Measurements from ENCODE around the gene FSCN2. TPM values are rescaled to one million over a fixed set of nuclear protein-coding genes. Genes with fewer than 3 reads are reported as not detected.
"Not testable (repeated sequence)": the region's sequence is repeated elsewhere in the genome, so short reads cannot be mapped to it uniquely, and the experiment has no call there.

The FSCN2 gene
- polyA plus RNA-seq, 4 donors, result 1.2 to 1.3 TPM; not detected in 2

- H3K9me3 ChIP-seq (ENCODE audit: control insufficient read depth in 2 of 2, insufficient read depth in 1 of 2, low read depth in 1 of 2, low read length in 1 of 2), result no peaks in the 10 kb centered on the region
- no peaks in the 10 kb centered on the region for H3K27me3 ChIP-seq (ENCODE audit: control insufficient read depth in 3 of 3, insufficient read depth in 3 of 3, low read length in 3 of 3)
- no peak for FAIRE-seq
- H3K4me1 ChIP-seq (ENCODE audit: control insufficient read depth in 3 of 3, insufficient read depth in 2 of 3, low read depth in 1 of 3, low read length in 2 of 3), result no peaks in the 10 kb centered on the region
- H3K27ac ChIP-seq (ENCODE audit: low read depth in 1 of 3, low read length in 2 of 3), result no peak overlapping the region
- WGBS, 3 donors, result 91 to 94% (median 94%) methylated on average over 8 of the region's 8 CpGs
- no peak overlapping the region for H3K4me3 ChIP-seq (ENCODE audit: low read depth in 1 of 3, low read length in 3 of 3)
- H3K36me3 ChIP-seq (ENCODE audit: control insufficient read depth in 3 of 3, insufficient read depth in 2 of 3, low read depth in 1 of 3, low read length in 3 of 3), result peaks cover 11 to 83% (median 14%) of the 10 kb centered on the region in 3 donors
- DNase-seq, result no peak
These were observed 53.6 kb downstream of the FSCN2 start for GRCh38 chr17:81581758-81582157.

GRCh38 chr17:81582341-81582740 is 54.2 kb downstream of the FSCN2 start:
- no peak overlapping the region for H3K27ac ChIP-seq (ENCODE audit: low read depth in 1 of 3, low read length in 2 of 3)
- no peak for FAIRE-seq
- WGBS, 3 donors, result 80 to 90% (median 88%) methylated on average over 5 of the region's 5 CpGs

GRCh38 chr17:81582749-81583148 is 54.6 kb downstream of the FSCN2 start:
- Histone ChIP-seq H3K4me1 (ENCODE audit: control insufficient read depth in 3 of 3, insufficient read depth in 2 of 3, low read depth in 1 of 3, low read length in 2 of 3) (no peaks in the 10 kb centered on the region), H3K4me3 (ENCODE audit: low read depth in 1 of 3, low read length in 3 of 3) (no peak overlapping the region), H3K27me3 (ENCODE audit: control insufficient read depth in 3 of 3, insufficient read depth in 3 of 3, low read length in 3 of 3) (no peaks in the 10 kb centered on the region), H3K27ac (ENCODE audit: low read depth in 1 of 3, low read length in 2 of 3) (no peak overlapping the region), H3K9me3 (ENCODE audit: control insufficient read depth in 2 of 2, insufficient read depth in 1 of 2, low read depth in 1 of 2, low read length in 1 of 2) (no peaks in the 10 kb centered on the region), H3K36me3 (ENCODE audit: control insufficient read depth in 3 of 3, insufficient read depth in 2 of 3, low read depth in 1 of 3, low read length in 3 of 3) (peaks cover 11 to 82% (median 12%) of the 10 kb centered on the region in 3 donors)
- WGBS, 3 donors, result 89 to 93% (median 93%) methylated on average over 12 of the region's 12 CpGs
- FAIRE-seq (no peak), DNase-seq (no peak)

More at GRCh38 chr17:81582341-81582740, 54.2 kb downstream of the FSCN2 start:
- peaks cover 11 to 82% (median 13%) of the 10 kb centered on the region in 3 donors for H3K36me3 ChIP-seq (ENCODE audit: control insufficient read depth in 3 of 3, insufficient read depth in 2 of 3, low read depth in 1 of 3, low read length in 3 of 3)
- H3K9me3 ChIP-seq (ENCODE audit: control insufficient read depth in 2 of 2, insufficient read depth in 1 of 2, low read depth in 1 of 2, low read length in 1 of 2), result no peaks in the 10 kb centered on the region
- DNase-seq, result no peak
- no peaks in the 10 kb centered on the region for H3K27me3 ChIP-seq (ENCODE audit: control insufficient read depth in 3 of 3, insufficient read depth in 3 of 3, low read length in 3 of 3)
- H3K4me1 ChIP-seq (ENCODE audit: control insufficient read depth in 3 of 3, insufficient read depth in 2 of 3, low read depth in 1 of 3, low read length in 2 of 3), result no peaks in the 10 kb centered on the region
- H3K4me3 ChIP-seq (ENCODE audit: low read depth in 1 of 3, low read length in 3 of 3), result no peak overlapping the region

- no peak for FAIRE-seq
- peaks cover 14 to 83% (median 16%) of the 10 kb centered on the region in 3 donors for H3K36me3 ChIP-seq (ENCODE audit: control insufficient read depth in 3 of 3, insufficient read depth in 2 of 3, low read depth in 1 of 3, low read length in 3 of 3)
- no peak for DNase-seq
These were observed 55.6 kb downstream of the FSCN2 start for GRCh38 chr17:81583589-81584342.

GRCh38 chr17:81584771-81585170 is 56.6 kb downstream of the FSCN2 start:
- not testable (repeated sequence) for DNase-seq; H3K4me3 ChIP-seq (ENCODE audit: low read depth in 1 of 3, low read length in 3 of 3); H3K27ac ChIP-seq (ENCODE audit: low read depth in 1 of 3, low read length in 2 of 3); H3K9me3 ChIP-seq (ENCODE audit: control insufficient read depth in 2 of 2, insufficient read depth in 1 of 2, low read depth in 1 of 2, low read length in 1 of 2); H3K27me3 ChIP-seq (ENCODE audit: control insufficient read depth in 3 of 3, insufficient read depth in 3 of 3, low read length in 3 of 3); H3K4me1 ChIP-seq (ENCODE audit: control insufficient read depth in 3 of 3, insufficient read depth in 2 of 3, low read depth in 1 of 3, low read length in 2 of 3); FAIRE-seq
- H3K36me3 ChIP-seq (ENCODE audit: control insufficient read depth in 3 of 3, insufficient read depth in 2 of 3, low read depth in 1 of 3, low read length in 3 of 3), result peaks cover 16 to 83% (median 17%) of the 10 kb centered on the region in 3 donors
- WGBS, 3 donors, result 95 to 98% (median 97%) methylated on average over 14 of the region's 14 CpGs

More at GRCh38 chr17:81583589-81584342, 55.6 kb downstream of the FSCN2 start:
- no peak overlapping the region for H3K4me3 ChIP-seq (ENCODE audit: low read depth in 1 of 3, low read length in 3 of 3)
- H3K27ac ChIP-seq (ENCODE audit: low read depth in 1 of 3, low read length in 2 of 3), result no peak overlapping the region
- H3K9me3 ChIP-seq (ENCODE audit: control insufficient read depth in 2 of 2, insufficient read depth in 1 of 2, low read depth in 1 of 2, low read length in 1 of 2), result no peaks in the 10 kb centered on the region
- H3K4me1 ChIP-seq (ENCODE audit: control insufficient read depth in 3 of 3, insufficient read depth in 2 of 3, low read depth in 1 of 3, low read length in 2 of 3), result no peaks in the 10 kb centered on the region
- no peaks in the 10 kb centered on the region for H3K27me3 ChIP-seq (ENCODE audit: control insufficient read depth in 3 of 3, insufficient read depth in 3 of 3, low read length in 3 of 3)
- WGBS, 3 donors, result 88 to 95% (median 94%) methylated on average over 6 of the region's 6 CpGs

- Histone ChIP-seq H3K4me3 (ENCODE audit: low read depth in 1 of 3, low read length in 3 of 3) (no peak overlapping the region), H3K27ac (ENCODE audit: low read depth in 1 of 3, low read length in 2 of 3) (no peak overlapping the region), H3K27me3 (ENCODE audit: control insufficient read depth in 3 of 3, insufficient read depth in 3 of 3, low read length in 3 of 3) (no peaks in the 10 kb centered on the region), H3K4me1 (ENCODE audit: control insufficient read depth in 3 of 3, insufficient read depth in 2 of 3, low read depth in 1 of 3, low read length in 2 of 3) (no peaks in the 10 kb centered on the region), H3K9me3 (ENCODE audit: control insufficient read depth in 2 of 2, insufficient read depth in 1 of 2, low read depth in 1 of 2, low read length in 1 of 2) (no peaks in the 10 kb centered on the region), H3K36me3 (ENCODE audit: control insufficient read depth in 3 of 3, insufficient read depth in 2 of 3, low read depth in 1 of 3, low read length in 3 of 3) (peaks cover 13 to 83% (median 16%) of the 10 kb centered on the region in 3 donors)
- no peak for DNase-seq
- no peak for FAIRE-seq
- 89 to 93% (median 89%) methylated on average over 4 of the region's 4 CpGs for WGBS, 3 donors
These were observed 57.9 kb downstream of the FSCN2 start for GRCh38 chr17:81586096-81586495.

Other genes starting within 250 kb of the FSCN2 start
- 100 to 1,000 TPM in 1 of 4 donors, 10 to 100 TPM in 3; 48.4 to 107 (median 79.2) TPM for gene SLC38A10, start 233.1 kb upstream of the FSCN2 start, polyA plus RNA-seq
- 10 to 100 TPM in 2 of 4 donors, 1 to 10 TPM in 2; 2.2 to 26.9 (median 9.8) TPM for gene BAHCC1, start 132.9 kb upstream of the FSCN2 start, polyA plus RNA-seq
- gene ACTG1, start 15.6 kb upstream of the FSCN2 start, polyA plus RNA-seq, result 1,000 to 10,000 TPM; 1,318 to 3,459 (median 1,787) TPM
- gene FAAP100, start 24.0 kb downstream of the FSCN2 start, polyA plus RNA-seq, result 10 to 100 TPM; 23.7 to 30.2 (median 26.9) TPM
- 10 to 100 TPM; 33.0 to 45.0 (median 34.1) TPM for gene NPLOC4, start 108.7 kb downstream of the FSCN2 start, polyA plus RNA-seq
- 1 to 10 TPM in 1 of 4 donors, under 1 TPM in 1, not detected in 2; 0.40 to 1.1 TPM for gene TSPAN10, start 108.8 kb downstream of the FSCN2 start, polyA plus RNA-seq
- 1 to 10 TPM in 3 of 4 donors, not detected in 1; 1.4 to 7.8 (median 2.8) TPM for gene PDE6G, start 128.2 kb downstream of the FSCN2 start, polyA plus RNA-seq
- 10 to 100 TPM; 22.1 to 76.0 (median 65.2) TPM for gene OXLD1, start 138.2 kb downstream of the FSCN2 start, polyA plus RNA-seq
- gene CCDC137, start 138.4 kb downstream of the FSCN2 start, polyA plus RNA-seq, result 10 to 100 TPM; 18.1 to 89.2 (median 21.7) TPM
- gene ARL16, start 155.4 kb downstream of the FSCN2 start, polyA plus RNA-seq, result 10 to 100 TPM; 34.1 to 76.9 (median 51.4) TPM
- gene HGS, start 155.6 kb downstream of the FSCN2 start, polyA plus RNA-seq, result 100 to 1,000 TPM in 2 of 4 donors, 10 to 100 TPM in 2; 78.8 to 284 (median 134) TPM
- gene MRPL12, start 175.0 kb downstream of the FSCN2 start, polyA plus RNA-seq, result 100 to 1,000 TPM in 3 of 4 donors, 10 to 100 TPM in 1; 46.3 to 258 (median 170) TPM
- gene SLC25A10, start 183.9 kb downstream of the FSCN2 start, polyA plus RNA-seq, result 10 to 100 TPM; 40.3 to 79.1 (median 57.3) TPM